Measurements from ENCODE around the gene CHRM4.
A peak's percentile ranks its signal among the peaks of the same experiment; 100 is the strongest.
"Not testable (repeated sequence)": the region's sequence is repeated elsewhere in the genome, so short reads cannot be mapped to it uniquely, and the experiment has no call there.

The CHRM4 gene

GRCh38 chr11:46381819-46382645, 9.5 kb downstream of the CHRM4 start:
- no peak for DNase-seq (ENCODE audit: low read depth)

GRCh38 chr11:46381048-46381818, 10.3 kb downstream of the CHRM4 start, which contains the start of gene MDK:
MDK (plus strand) TSS chr11:46381669; CDS start chr11:46382058, 389 bp downstream.
- DNase-seq (ENCODE audit: low read depth) = no peak

GRCh38 chr11:46380340-46381047, 11.1 kb downstream of the CHRM4 start:
- peak; percentile 49 for DNase-seq (ENCODE audit: low read depth)

GRCh38 chr11:46379482-46380293, 11.9 kb downstream of the CHRM4 start:
- DNase-seq (ENCODE audit: low read depth) = not testable (repeated sequence)

- DNase-seq (ENCODE audit: low read depth) = no peak
These were observed 12.6 kb downstream of the CHRM4 start for GRCh38 chr11:46378811-46379481.

GRCh38 chr11:46378296-46378695, 13.3 kb downstream of the CHRM4 start:
- DNase-seq (ENCODE audit: low read depth) = no peak

GRCh38 chr11:46377831-46378230, 13.7 kb downstream of the CHRM4 start:
- DNase-seq (ENCODE audit: low read depth) = no peak

DNA sequence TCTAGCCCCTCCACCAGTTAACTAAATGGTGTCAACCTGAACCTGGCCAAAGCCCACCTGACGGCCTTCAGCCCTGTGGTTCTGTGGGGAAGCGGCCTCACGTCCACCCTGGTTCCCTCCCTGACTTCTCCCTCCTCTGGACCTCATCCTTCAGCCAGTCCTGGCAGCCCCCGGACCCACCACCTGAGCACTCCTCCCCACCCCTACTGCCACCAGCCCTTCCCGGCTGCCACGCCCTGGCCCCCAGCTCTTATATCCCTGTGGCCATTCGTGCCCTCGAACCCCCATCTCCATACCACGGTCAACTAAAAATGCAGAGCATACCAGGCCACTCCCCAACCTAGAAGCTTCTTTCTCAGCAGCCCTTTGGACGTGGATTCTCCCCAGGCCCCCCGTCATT, 14.3 kb downstream of the CHRM4 start:
- no peak for DNase-seq (ENCODE audit: low read depth)

DNA sequence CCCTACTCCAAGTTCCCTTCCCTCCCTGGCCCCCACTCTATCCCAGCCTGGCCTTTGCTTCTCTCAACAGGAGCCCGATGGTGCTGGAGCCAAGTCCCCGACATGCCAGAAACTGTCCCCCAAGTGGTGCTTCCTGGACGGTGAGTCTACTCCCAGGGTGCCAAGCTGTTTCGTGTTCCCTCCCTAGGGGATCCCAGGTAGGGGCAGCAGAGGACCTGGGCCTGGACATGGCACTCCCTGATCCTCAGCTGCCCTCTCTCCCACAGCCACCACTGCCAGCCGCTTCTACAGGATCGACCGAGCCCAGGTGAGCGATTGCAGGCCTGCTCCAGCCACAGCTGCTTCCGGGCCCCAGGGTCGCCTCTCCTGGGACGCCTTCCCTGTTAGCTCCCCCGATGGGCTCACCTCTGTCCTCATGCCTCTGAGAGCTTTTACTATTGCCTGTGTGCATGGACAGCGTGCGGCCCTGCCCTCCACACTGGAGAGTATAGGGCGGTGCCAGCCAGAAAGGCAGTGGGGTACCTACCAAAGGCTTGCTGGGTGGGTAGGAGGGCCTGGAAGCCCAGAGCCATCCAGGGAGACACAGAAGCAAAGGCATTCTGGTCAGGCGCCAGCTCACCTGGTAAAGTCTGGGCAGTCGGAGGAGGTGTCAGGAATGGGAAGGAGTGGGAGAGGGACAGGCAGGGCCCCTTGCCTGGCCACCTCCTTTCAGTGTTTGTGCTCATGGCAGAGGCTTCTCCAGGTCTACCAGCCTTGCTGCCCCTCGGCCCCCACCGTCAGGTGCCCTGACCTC, 15.1 kb downstream of the CHRM4 start:
- no peak for DNase-seq (ENCODE audit: low read depth)

- no peak for DNase-seq (ENCODE audit: low read depth)
These were observed 16.0 kb downstream of the CHRM4 start for GRCh38 chr11:46375392-46376101.

GRCh38 chr11:46374815-46375214, 16.8 kb downstream of the CHRM4 start:
- no peak for DNase-seq (ENCODE audit: low read depth)

DNA sequence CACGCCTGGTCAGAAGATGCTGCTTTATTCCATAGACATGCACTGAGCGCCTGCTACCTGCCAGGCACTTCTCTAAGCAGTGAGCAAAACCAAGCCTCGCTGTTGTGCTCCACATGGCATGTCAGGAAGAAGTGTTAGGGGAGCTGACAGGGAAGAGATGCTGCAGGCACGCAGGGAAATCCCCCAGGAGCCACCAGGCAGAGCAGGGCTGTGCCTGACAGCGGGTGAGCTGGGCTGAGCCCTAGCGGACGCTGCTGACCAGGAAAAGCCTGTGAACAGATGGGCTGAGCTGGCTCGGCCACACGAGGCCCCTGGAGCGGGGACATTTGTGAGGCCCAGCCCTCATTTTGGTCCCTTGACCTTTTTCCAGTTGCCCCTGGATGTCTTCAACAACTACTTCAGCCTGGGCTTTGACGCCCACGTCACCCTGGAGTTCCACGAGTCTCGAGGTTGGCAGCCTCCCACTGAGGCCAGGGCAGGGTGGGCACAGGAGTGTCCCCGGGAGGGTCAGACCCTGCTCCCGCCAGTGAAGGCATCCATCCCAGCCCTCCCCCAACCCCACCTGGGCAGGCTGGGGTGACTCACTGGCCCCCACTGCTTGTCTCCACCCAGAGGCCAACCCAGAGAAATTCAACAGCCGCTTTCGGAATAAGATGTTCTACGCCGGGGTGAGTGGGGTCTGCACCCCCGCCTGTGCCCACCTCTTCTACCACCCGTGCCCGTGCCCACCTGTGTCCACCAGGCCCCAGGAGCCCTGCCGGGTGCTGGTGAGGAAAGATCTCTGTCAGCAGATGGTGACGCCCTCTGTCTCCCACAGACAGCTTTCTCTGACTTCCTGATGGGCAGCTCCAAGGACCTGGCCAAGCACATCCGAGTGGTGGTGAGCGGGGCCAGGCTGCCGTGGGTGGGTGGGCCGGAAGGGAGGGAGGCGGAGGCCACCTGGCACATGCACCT, 17.5 kb downstream of the CHRM4 start:
- no peak for DNase-seq (ENCODE audit: low read depth)

DNA sequence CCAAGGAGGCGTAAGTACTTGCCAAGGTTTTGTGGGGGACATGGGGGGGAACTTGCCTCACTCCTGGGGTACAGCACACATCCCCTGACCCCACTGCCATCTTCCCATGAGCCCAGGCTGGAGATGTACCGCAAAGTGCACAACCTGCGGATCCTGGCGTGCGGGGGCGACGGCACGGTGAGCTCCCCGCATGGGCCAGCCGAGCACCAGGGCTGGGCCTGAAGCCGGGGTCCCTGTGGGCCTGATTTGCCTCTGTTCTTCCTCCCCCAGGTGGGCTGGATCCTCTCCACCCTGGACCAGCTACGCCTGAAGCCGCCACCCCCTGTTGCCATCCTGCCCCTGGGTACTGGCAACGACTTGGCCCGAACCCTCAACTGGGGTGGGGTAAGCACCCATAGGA, 19.1 kb downstream of the CHRM4 start:
- DNase-seq (ENCODE audit: low read depth) = not testable (repeated sequence)

DNA sequence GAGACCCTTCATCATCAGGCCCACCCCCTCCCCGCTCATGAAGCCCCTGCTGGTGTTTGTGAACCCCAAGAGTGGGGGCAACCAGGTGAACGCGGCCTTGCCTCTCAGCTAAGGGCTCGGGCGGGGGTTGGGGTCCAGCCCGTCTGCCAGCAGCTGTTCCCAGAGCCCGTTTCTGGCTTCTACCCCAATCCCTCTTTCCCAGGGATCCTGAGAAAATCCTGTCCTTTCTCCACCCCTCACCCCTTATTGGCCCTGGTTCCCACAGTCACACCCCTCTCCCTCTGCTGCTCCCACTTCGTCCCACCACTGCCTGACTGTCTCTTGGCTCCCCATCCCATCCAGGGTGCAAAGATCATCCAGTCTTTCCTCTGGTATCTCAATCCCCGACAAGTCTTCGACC, 19.5 kb downstream of the CHRM4 start:
- DNase-seq (ENCODE audit: low read depth) = no peak

GRCh38 chr11:46371262-46371661, 20.3 kb downstream of the CHRM4 start:
- DNase-seq (ENCODE audit: low read depth) = not testable (repeated sequence)

- DNase-seq (ENCODE audit: low read depth) = no peak
These were observed 21.3 kb downstream of the CHRM4 start for GRCh38 chr11:46370253-46370652.

GRCh38 chr11:46369458-46370152, 22.0 kb downstream of the CHRM4 start:
- no peak for DNase-seq (ENCODE audit: low read depth)

DNA sequence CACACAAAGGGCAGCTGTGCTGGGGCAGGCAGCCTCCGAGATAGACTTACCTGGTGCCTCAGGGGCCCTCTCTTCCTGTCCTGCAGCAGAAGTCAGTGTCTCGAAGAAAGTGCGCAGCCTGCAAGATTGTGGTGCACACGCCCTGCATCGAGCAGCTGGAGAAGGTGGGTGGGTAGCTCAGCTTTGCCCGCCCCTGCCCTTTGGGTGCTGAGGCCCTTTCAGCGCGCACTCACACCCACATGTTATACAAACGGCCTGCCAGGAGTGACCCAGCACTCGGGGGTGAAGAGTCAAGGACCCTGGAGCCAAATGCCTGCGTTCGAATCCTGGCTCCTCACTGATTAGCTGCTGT, 23.7 kb downstream of the CHRM4 start:
- no peak for DNase-seq (ENCODE audit: low read depth)

Data from stimulated activated CD8-positive, alpha-beta memory T cell treated with anti-CD3 and anti-CD28 coated beads, Interleukin-12 subunit alpha, Interleukin-12 subunit beta, amount 100 ng/mL, for 4 hours (primary cell).